GM19328 (cell line): ENCODE results near the gene KRTAP4-11.
"Not testable (repeated sequence)": the region's sequence is repeated elsewhere in the genome, so short reads cannot be mapped to it uniquely, and the experiment has no call there.

Experiments used
- ATAC-seq: cut with Tn5 transposase; IDR thresholded peaks from one replicate; pipeline ENCODE4 v1.9.1; 2021; ENCODE audit warnings: mild to moderate bottlenecking, moderate library complexity; ENCODE audit not compliant: unreplicated experiment

Gene KRTAP4-11

DNA sequence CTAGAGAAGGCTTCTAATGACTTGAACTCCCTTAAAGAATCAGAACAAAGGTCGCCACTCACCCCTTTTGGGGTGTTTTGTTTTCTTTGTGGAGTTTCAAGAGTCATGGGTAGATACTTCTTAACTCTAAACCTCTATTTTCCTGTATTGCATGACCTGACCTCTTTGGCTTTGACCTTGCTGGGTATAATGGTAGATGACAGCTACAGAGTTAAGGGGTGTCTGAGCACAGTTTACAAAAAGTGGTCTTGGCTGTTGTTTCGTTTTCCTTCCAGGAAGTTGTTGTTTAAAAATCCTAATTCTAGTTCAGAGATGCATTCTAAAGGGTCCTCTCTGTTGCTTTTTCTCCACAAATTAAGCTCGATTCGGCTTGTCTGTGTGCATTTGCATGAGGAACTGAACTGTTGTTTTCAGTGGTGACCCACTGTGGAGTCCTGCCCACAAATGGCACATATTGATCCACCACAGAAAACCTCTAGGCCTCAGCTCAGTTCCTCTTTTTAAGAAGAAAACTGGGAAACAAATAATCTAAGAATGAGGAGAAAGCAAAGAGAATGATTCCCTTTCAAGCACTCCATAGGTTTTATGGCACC lies 29.3 kb downstream of the KRTAP4-11 start:
- not testable (repeated sequence) for ATAC-seq

GRCh38 chr17:41084100-41084856 lies 33.9 kb downstream of the KRTAP4-11 start, which contains the start of gene KRTAP4-7:
Gene KRTAP4-7 (plus strand): TSS chr17:41084150. CDS start chr17:41084207, 57 bp downstream.
- ATAC-seq, result not testable (repeated sequence)

DNA sequence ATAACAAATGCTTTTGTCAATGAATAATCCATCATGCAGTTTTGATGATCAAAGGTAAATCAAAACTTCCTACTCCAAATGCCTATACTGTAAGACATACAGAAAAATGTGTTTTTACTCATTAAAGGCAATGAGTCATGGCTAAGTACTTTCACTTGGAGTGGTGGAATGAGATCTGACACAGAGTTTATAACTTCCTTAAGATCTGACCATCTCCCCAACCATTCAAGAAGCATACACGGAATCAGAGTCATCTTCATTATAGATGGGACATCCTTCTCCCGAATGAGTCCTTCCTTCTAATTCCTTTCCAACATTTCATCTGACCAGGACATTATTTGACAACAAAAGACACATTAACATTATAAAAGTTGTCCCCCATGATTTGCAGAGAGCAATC lies 34.7 kb downstream of the KRTAP4-11 start:
- not testable (repeated sequence) for ATAC-seq

- no peak for ATAC-seq
These were observed 35.5 kb downstream of the KRTAP4-11 start for GRCh38 chr17:41082626-41083025.

GRCh38 chr17:41076788-41077187 lies 41.4 kb downstream of the KRTAP4-11 start:
- ATAC-seq, result no peak

- no peak for ATAC-seq
These were observed 44.5 kb downstream of the KRTAP4-11 start for GRCh38 chr17:41073676-41074075.

DNA sequence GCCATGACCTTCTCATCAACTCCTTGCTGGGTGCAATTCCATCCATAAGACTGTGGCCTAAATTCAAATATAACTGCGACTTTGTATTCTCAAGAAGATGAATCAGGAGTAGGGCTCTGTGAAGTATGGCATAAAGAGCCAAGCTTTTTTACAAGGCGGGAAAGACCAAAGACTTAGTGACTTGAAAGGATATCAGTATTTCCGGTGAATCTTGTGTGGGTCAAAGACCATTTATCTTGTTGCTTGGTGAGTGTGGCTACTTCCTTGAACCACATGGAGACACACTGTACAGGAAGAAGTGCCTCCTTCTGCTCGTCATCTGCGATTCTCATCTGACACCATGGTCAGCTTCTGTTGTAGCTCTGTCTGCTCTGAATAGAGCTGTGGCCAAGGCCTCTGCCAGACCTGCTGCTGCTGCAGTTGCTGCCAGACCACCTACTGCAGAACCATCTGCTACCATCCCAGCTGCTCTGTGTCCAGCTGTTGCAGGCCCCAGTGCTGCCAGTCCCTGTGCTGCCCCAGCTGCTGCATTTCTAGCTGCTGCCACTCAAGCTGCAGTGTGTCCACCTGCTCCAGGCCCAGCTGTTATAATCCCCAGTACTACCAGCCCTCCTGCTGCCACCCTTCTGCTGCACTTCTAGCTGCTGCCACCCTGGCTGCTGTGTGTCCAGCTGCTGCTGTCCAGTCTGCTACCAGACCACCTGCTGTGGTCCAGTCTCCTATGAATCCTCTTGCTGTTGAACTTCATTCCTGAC lies 46.4 kb downstream of the KRTAP4-11 start:
- ATAC-seq, result no peak

DNA sequence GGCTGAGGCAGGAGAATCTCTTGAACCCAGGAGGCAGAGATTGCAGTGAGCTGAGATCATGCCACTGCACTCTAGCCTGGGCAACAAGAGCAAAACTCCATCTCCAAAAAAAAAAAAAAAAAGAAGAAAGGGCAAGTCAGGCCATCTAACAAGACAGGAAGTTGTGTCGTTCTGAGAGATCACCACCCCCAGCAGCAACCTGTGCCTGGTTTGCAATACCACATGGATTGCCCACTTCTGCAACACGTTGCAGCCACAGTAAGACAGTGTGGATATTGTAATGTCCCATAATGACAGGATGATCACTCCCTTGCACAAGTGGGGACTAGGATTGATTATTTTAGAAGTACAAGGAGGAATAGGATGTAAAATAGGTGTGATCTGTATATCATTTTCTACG lies 49.1 kb downstream of the KRTAP4-11 start:
- ATAC-seq, result no peak

GRCh38 chr17:41067281-41067680 lies 50.9 kb downstream of the KRTAP4-11 start:
- no peak for ATAC-seq
